Measurements from ENCODE around the gene POTEB.
"Not testable (repeated sequence)": the region's sequence is repeated elsewhere in the genome, so short reads cannot be mapped to it uniquely, and the experiment has no call there.

POTEB gene

GRCh38 chr15:21877635-21878034 lies at the start of gene POTEB:
Gene POTEB, minus strand, starts transcription at chr15:21877735. Its CDS starts 489 bp downstream, at chr15:21877246.
- DNase-seq (ENCODE audit: low spot score), result not testable (repeated sequence)

GRCh38 chr15:21890955-21891354 lies 13.4 kb upstream of the POTEB start:
- not testable (repeated sequence) for DNase-seq (ENCODE audit: low spot score)

- not testable (repeated sequence) for DNase-seq (ENCODE audit: low spot score)
Observed at GRCh38 chr15:21889542-21889941, 12.0 kb upstream of the POTEB start.

- not testable (repeated sequence) for DNase-seq (ENCODE audit: low spot score)
Observed at GRCh38 chr15:21838831-21839230, 38.7 kb downstream of the POTEB start.

Data from hematopoietic multipotent progenitor cell treated with erythropoietin and hydrocortisone succinate and interleukin-3 and kit ligand, for 17 days (in vitro differentiated cells).